ENCODE measurements around the gene SDE2. TPM values are rescaled to one million over a fixed set of nuclear protein-coding genes. Genes with fewer than 3 reads are reported as not detected.
"Not testable (repeated sequence)": the region's sequence is repeated elsewhere in the genome, so short reads cannot be mapped to it uniquely, and the experiment has no call there.

SDE2 gene
- total RNA-seq, 1 donor from 2014 or later, result 21.5 TPM

- peaks cover 7% of the 10 kb centered on the region for H3K4me1 Mint-ChIP-seq
- no peak overlapping the region for H3K4me3 Mint-ChIP-seq
- TF ChIP-seq CTCF (IDR thresholded peaks at IDR 0.05; ENCODE audit: unreplicated experiment), result no peak
- peaks cover 8% of the 10 kb centered on the region for H3K36me3 Mint-ChIP-seq
- DNase-seq (ENCODE audit: low spot score in 2 of 2, unreplicated experiment in 2 of 2), result no peak
- peaks cover 5% of the 10 kb centered on the region for H3K9me3 Mint-ChIP-seq
- no peaks in the 10 kb centered on the region for H3K27me3 Mint-ChIP-seq (ENCODE audit: low read depth)
- no peak overlapping the region for H3K27ac Mint-ChIP-seq
Observed at GRCh38 chr1:225972344-225973152, 26.6 kb downstream of the SDE2 start.

GRCh38 chr1:225970592-225971157, 28.5 kb downstream of the SDE2 start:
- not testable (repeated sequence) for H3K4me3 Mint-ChIP-seq; H3K4me1 Mint-ChIP-seq; H3K27ac Mint-ChIP-seq; H3K9me3 Mint-ChIP-seq; H3K27me3 Mint-ChIP-seq (ENCODE audit: low read depth); DNase-seq (ENCODE audit: low spot score in 2 of 2, unreplicated experiment in 2 of 2); H3K36me3 Mint-ChIP-seq

GRCh38 chr1:225969751-225970150, 29.4 kb downstream of the SDE2 start:
- not testable (repeated sequence) for H3K4me1 Mint-ChIP-seq; H3K9me3 Mint-ChIP-seq; H3K36me3 Mint-ChIP-seq; H3K4me3 Mint-ChIP-seq; H3K27me3 Mint-ChIP-seq (ENCODE audit: low read depth); DNase-seq (ENCODE audit: low spot score in 2 of 2, unreplicated experiment in 2 of 2); H3K27ac Mint-ChIP-seq

- no peak overlapping the region for H3K4me3 Mint-ChIP-seq
- H3K9me3 Mint-ChIP-seq, result no peaks in the 10 kb centered on the region
- no peak for TF ChIP-seq CTCF (IDR thresholded peaks at IDR 0.05; ENCODE audit: unreplicated experiment)
- H3K27ac Mint-ChIP-seq, result no peak overlapping the region
- H3K36me3 Mint-ChIP-seq, result no peaks in the 10 kb centered on the region
- peaks cover 4% of the 10 kb centered on the region for H3K4me1 Mint-ChIP-seq
- H3K27me3 Mint-ChIP-seq (ENCODE audit: low read depth), result peaks cover 15% of the 10 kb centered on the region
- DNase-seq (ENCODE audit: low spot score in 2 of 2, unreplicated experiment in 2 of 2), result no peak
Observed at GRCh38 chr1:225965231-225965630, 33.9 kb downstream of the SDE2 start.

- H3K4me1 Mint-ChIP-seq, result peaks cover 3% of the 10 kb centered on the region
- DNase-seq (ENCODE audit: low spot score in 2 of 2, unreplicated experiment in 2 of 2), result no peak
- H3K4me3 Mint-ChIP-seq, result no peak overlapping the region
- no peaks in the 10 kb centered on the region for H3K36me3 Mint-ChIP-seq
- peaks cover 15% of the 10 kb centered on the region for H3K27me3 Mint-ChIP-seq (ENCODE audit: low read depth)
- no peaks in the 10 kb centered on the region for H3K9me3 Mint-ChIP-seq
- TF ChIP-seq CTCF (IDR thresholded peaks at IDR 0.05; ENCODE audit: unreplicated experiment), result no peak
- H3K27ac Mint-ChIP-seq, result no peak overlapping the region
Observed at GRCh38 chr1:225963735-225964530, 35.2 kb downstream of the SDE2 start.

- no peak overlapping the region for H3K27ac Mint-ChIP-seq
- no peaks in the 10 kb centered on the region for H3K4me1 Mint-ChIP-seq
- no peak overlapping the region for H3K4me3 Mint-ChIP-seq
- no peaks in the 10 kb centered on the region for H3K36me3 Mint-ChIP-seq
- H3K27me3 Mint-ChIP-seq (ENCODE audit: low read depth), result peaks cover 15% of the 10 kb centered on the region
- H3K9me3 Mint-ChIP-seq, result no peaks in the 10 kb centered on the region
- TF ChIP-seq CTCF (IDR thresholded peaks at IDR 0.05; ENCODE audit: unreplicated experiment), result peak; percentile 65
- DNase-seq (ENCODE audit: low spot score in 2 of 2, unreplicated experiment in 2 of 2), result peak in 1 of 2 experiments; percentile 64
Observed at GRCh38 chr1:225962440-225962975, 36.6 kb downstream of the SDE2 start.
